Measurements from ENCODE around the gene EYA2.

- TF ChIP-seq CTCF (IDR thresholded peaks at IDR 0.05): no peak
- TF ChIP-seq POLR2A (IDR thresholded peaks at IDR 0.05): no peak
Measured at GRCh38 chr20:47125508-47125757, 230.8 kb downstream of the EYA2 start.
